HG03432 (cell line): ENCODE results near the gene PSMB7.

Experiments used
- ATAC-seq: cut with Tn5 transposase; IDR thresholded peaks from one replicate; pipeline ENCODE4 v1.9.1; 2021; ENCODE audit warnings: mild to moderate bottlenecking, moderate library complexity; ENCODE audit not compliant: unreplicated experiment

PSMB7 gene

DNA sequence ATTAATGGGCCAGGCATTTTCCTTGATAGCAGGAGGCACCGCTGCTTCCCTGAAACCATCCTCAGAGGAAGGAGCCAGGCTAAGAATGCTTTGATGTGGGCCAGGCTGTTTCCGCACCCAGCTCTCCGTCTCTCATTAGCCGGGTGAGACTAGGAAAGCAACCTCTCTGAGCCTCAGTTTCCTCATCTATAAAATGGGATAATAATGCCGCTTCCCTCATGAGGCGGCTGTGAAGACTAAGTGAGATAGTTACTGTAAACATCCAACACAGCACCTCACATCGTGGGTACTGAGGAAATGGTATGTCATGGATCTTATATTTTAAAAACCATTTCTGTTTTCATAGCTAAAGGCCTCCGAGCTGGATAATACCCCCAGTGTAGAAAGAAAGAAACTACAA is 111.0 kb downstream of the PSMB7 start:
- no peak for ATAC-seq

DNA sequence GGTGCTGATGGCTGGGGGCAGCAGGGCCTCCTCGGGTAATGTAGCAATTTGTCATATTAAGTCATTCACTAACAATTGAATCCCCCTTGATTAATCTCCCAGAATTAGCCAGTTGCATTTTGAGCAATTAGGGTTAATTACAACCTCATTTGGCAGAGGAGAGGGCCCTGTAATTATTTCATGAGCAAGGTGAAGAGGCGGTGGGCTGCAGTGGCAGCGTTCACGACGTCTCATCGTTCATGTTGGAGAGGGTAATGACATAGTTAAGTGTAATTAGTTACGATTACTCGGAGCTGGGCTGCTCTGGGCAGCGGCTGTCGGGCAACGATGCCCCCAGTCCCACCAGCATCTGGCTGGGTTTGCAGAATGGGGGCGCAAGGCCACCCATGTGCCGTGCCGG is 111.5 kb downstream of the PSMB7 start:
- ATAC-seq, result no peak
